OCI-LY3 (cell line): ENCODE data around the gene TRPV6.

ENCODE experiments used
- H2AFZ ChIP-seq: fragments of 200-600, 300-600 bp; shearing (Covaris generic); 2 replicates; pipeline ENCODE4 v1.6.0; 2014; ENCODE audit warnings: antibody characterized with exemption, low read depth, low read length
- H3K27ac ChIP-seq: fragments of 200-600, 300-600 bp; sonication (generic); 2 replicates; pipeline ENCODE4 v1.5.1; 2014; ENCODE audit warnings: mild to moderate bottlenecking, low read length, moderate library complexity, mixed read lengths
- H3K27me3 ChIP-seq: fragments of 200-600, 300-600 bp; sonication (generic); 2 replicates; pipeline ENCODE4 v1.6.1; 2014; ENCODE audit warnings: low read depth, low read length, mixed read lengths
- H3K36me3 ChIP-seq: fragments of 200-600, 300-600 bp; sonication (generic); replicated peaks from 2 replicates; pipeline ENCODE3; 2014; ENCODE audit warnings: low read depth, low read length, mixed read lengths
- H3K4me1 ChIP-seq: fragments of 300-600, 200-600 bp; sonication (generic); 2 replicates; pipeline ENCODE4 v1.6.1; 2014; ENCODE audit warnings: low read length, mixed read lengths
- H3K4me2 ChIP-seq: fragments of 200-600, 300-600 bp; sonication (generic); 2 replicates; pipeline ENCODE4 v1.6.1; 2014; ENCODE audit warnings: low read length, mixed read lengths
- H3K4me3 ChIP-seq: fragments of 300-600, 200-600 bp; sonication (generic); 2 replicates; pipeline ENCODE4 v1.5.1; 2014; ENCODE audit warnings: antibody characterized with exemption, mild to moderate bottlenecking, low read length, moderate library complexity
- H3K79me2 ChIP-seq: fragments of 300-600, 200-600 bp; shearing (Covaris generic); 2 replicates; pipeline ENCODE4 v1.6.1; 2014; ENCODE audit warnings: mild to moderate bottlenecking, low read length, mixed read lengths
- H3K9ac ChIP-seq: fragments of 300-600, 200-600 bp; shearing (Covaris generic); 2 replicates; pipeline ENCODE4 v1.6.0; 2014; ENCODE audit warnings: mild to moderate bottlenecking, low read length, moderate library complexity
- H3K9me3 ChIP-seq: fragments of 200-600, 300-600 bp; shearing (Covaris generic); 2 replicates; pipeline ENCODE4 v1.6.1; 2014; ENCODE audit warnings: low read length, mixed read lengths; ENCODE audit not compliant: insufficient read depth
- H4K20me1 ChIP-seq: fragments of 200-600, 300-600 bp; sonication (generic); 2 replicates; pipeline ENCODE4 v1.6.1; 2016; ENCODE audit warnings: low read length, mixed read lengths; ENCODE audit not compliant: insufficient read depth
- EZH2phosphoT487 ChIP-seq: fragments of 200-600 bp; shearing (Covaris generic); IDR thresholded peaks from 2 replicates; pipeline ENCODE4 v1.6.1; 2018; ENCODE audit warnings: antibody characterized with exemption, mixed run types, low read depth
- TF ChIP-seq, protein P1 (sequence below): fragments of 200-600, 300-600 bp; sonication (generic); IDR thresholded peaks from 2 replicates; pipeline ENCODE4 v1.5.1; 2014; ENCODE audit warnings: antibody characterized with exemption, low read length, low read depth

TRPV6 gene

DNA sequence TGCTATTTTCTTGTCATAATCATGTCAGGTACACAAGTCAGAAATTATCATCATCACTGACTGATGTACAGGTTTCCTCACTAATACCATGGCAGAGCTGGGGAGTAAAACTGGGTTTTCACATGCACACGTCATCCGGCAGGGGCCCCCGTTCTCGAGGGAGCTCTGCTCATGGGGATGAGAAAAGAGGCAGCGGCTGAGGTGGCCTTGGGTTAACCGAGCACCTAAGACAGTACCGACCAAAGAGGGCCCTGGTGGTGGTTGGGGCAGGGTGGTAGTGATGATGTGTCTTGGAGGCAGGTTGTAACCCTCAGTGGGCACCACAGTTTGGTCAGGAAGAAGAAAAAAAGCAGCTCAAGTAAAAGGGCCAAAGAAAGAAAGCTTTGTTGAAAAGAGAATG is 12.1 kb upstream of the TRPV6 start:
- H3K27ac ChIP-seq, result no peak overlapping the region
- H3K9ac ChIP-seq, result no peak overlapping the region
- no peaks in the 10 kb centered on the region for H4K20me1 ChIP-seq
- no peak overlapping the region for H2AFZ ChIP-seq
- H3K79me2 ChIP-seq, result no peaks in the 10 kb centered on the region
- H3K4me2 ChIP-seq, result no peak overlapping the region
- no peaks in the 10 kb centered on the region for H3K9me3 ChIP-seq
- H3K4me1 ChIP-seq, result no peaks in the 10 kb centered on the region
- no peak for TF ChIP-seq EZH2phosphoT487
- TF ChIP-seq, protein P1, sequence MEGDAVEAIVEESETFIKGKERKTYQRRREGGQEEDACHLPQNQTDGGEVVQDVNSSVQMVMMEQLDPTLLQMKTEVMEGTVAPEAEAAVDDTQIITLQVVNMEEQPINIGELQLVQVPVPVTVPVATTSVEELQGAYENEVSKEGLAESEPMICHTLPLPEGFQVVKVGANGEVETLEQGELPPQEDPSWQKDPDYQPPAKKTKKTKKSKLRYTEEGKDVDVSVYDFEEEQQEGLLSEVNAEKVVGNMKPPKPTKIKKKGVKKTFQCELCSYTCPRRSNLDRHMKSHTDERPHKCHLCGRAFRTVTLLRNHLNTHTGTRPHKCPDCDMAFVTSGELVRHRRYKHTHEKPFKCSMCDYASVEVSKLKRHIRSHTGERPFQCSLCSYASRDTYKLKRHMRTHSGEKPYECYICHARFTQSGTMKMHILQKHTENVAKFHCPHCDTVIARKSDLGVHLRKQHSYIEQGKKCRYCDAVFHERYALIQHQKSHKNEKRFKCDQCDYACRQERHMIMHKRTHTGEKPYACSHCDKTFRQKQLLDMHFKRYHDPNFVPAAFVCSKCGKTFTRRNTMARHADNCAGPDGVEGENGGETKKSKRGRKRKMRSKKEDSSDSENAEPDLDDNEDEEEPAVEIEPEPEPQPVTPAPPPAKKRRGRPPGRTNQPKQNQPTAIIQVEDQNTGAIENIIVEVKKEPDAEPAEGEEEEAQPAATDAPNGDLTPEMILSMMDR, result no peak
- no peak overlapping the region for H3K4me3 ChIP-seq
- H3K27me3 ChIP-seq, result peaks cover 29% of the 10 kb centered on the region
- no peaks in the 10 kb centered on the region for H3K36me3 ChIP-seq

GRCh38 chr7:142896741-142897379 is 11.3 kb upstream of the TRPV6 start:
- Histone ChIP-seq H4K20me1 (no peaks in the 10 kb centered on the region), H3K36me3 (no peaks in the 10 kb centered on the region), H3K79me2 (no peaks in the 10 kb centered on the region), H3K27me3 (peaks cover 29% of the 10 kb centered on the region), H3K4me1 (no peaks in the 10 kb centered on the region), H3K9me3 (no peaks in the 10 kb centered on the region), H2AFZ (no peak overlapping the region), H3K4me3 (no peak overlapping the region), H3K4me2 (no peak overlapping the region), H3K9ac (no peak overlapping the region), H3K27ac (no peak overlapping the region)
- TF ChIP-seq, protein P1, result no peak
- no peak for TF ChIP-seq EZH2phosphoT487

- H3K9me3 ChIP-seq, result no peaks in the 10 kb centered on the region
- H3K9ac ChIP-seq, result no peak overlapping the region
- H3K79me2 ChIP-seq, result no peaks in the 10 kb centered on the region
- no peak overlapping the region for H3K27ac ChIP-seq
- H2AFZ ChIP-seq, result no peak overlapping the region
- H3K36me3 ChIP-seq, result no peaks in the 10 kb centered on the region
- H3K27me3 ChIP-seq, result peaks cover 29% of the 10 kb centered on the region
- H4K20me1 ChIP-seq, result no peaks in the 10 kb centered on the region
- no peaks in the 10 kb centered on the region for H3K4me1 ChIP-seq
- H3K4me2 ChIP-seq, result no peak overlapping the region
- TF ChIP-seq EZH2phosphoT487, result no peak
- TF ChIP-seq, protein P1, result no peak
- no peak overlapping the region for H3K4me3 ChIP-seq
Observed at GRCh38 chr7:142896151-142896550, 10.6 kb upstream of the TRPV6 start.

DNA sequence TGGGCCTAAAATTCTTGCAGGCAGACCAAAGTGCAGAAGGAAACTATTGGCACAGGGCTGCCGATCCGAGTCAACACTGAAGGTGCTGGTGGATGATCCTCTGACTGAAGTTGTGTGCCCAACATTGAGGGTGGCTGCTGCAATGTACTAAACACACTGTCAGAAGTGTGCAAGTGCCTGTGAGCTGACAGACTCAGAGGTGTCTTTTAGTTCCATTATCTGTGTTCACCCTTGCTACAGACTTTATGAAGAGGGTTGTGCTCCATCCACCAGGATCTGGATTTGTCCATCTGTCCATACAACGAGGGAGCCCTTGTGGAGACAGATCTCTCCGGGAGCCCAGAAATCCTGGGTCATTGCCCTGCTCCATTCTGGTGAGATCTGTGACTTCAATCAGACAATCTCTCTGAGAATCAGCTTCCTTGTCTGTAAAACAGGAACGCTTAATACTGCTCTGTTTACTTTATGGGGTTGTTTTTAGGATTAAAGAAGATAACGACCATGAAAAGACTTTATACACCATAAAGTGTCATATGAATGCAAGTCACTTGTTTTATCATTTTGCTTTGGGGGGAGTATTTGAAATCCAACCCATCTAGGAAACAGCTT is 9.5 kb upstream of the TRPV6 start:
- no peaks in the 10 kb centered on the region for H3K9me3 ChIP-seq
- TF ChIP-seq EZH2phosphoT487, result no peak
- TF ChIP-seq, protein P1, result no peak
- H3K4me2 ChIP-seq, result no peak overlapping the region
- no peak overlapping the region for H3K27ac ChIP-seq
- no peak overlapping the region for H2AFZ ChIP-seq
- no peaks in the 10 kb centered on the region for H3K79me2 ChIP-seq
- peaks cover 29% of the 10 kb centered on the region for H3K27me3 ChIP-seq
- H3K9ac ChIP-seq, result no peak overlapping the region
- no peaks in the 10 kb centered on the region for H3K36me3 ChIP-seq
- H3K4me3 ChIP-seq, result no peak overlapping the region
- H4K20me1 ChIP-seq, result no peaks in the 10 kb centered on the region
- no peaks in the 10 kb centered on the region for H3K4me1 ChIP-seq
